GM12872 (cell line): Measurements from ENCODE around the gene VSIG8.

Experiments used
- TF ChIP-seq, protein P1 (sequence below): IDR thresholded peaks from 3 replicates; pipeline ENCODE4 v1.5.1; 2011; ENCODE audit warnings: low read depth, mild to moderate bottlenecking, low read length, moderate library complexity; ENCODE audit not compliant: insufficient read depth

VSIG8 gene

DNA sequence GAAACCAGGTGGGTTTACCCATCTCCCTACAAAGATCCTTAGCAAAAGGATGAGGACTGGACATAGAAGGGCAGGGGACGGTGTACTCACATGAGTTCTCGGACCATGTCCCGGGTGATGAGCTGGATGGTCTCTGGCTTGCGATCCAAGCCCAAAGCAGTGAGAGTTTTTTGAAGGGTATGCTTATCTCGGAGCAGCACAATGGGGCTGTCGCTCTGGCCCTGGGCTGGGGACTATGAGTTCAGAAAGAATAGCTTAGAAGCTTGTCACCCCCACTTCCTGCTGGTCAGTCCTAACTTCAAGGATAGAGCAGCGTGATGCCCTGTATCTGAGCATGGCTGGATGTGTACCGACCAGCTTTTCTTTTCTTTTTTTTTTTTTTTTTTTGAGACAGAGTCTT lies 27.9 kb upstream of the VSIG8 start:
- TF ChIP-seq, protein P1, sequence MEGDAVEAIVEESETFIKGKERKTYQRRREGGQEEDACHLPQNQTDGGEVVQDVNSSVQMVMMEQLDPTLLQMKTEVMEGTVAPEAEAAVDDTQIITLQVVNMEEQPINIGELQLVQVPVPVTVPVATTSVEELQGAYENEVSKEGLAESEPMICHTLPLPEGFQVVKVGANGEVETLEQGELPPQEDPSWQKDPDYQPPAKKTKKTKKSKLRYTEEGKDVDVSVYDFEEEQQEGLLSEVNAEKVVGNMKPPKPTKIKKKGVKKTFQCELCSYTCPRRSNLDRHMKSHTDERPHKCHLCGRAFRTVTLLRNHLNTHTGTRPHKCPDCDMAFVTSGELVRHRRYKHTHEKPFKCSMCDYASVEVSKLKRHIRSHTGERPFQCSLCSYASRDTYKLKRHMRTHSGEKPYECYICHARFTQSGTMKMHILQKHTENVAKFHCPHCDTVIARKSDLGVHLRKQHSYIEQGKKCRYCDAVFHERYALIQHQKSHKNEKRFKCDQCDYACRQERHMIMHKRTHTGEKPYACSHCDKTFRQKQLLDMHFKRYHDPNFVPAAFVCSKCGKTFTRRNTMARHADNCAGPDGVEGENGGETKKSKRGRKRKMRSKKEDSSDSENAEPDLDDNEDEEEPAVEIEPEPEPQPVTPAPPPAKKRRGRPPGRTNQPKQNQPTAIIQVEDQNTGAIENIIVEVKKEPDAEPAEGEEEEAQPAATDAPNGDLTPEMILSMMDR = no peak

DNA sequence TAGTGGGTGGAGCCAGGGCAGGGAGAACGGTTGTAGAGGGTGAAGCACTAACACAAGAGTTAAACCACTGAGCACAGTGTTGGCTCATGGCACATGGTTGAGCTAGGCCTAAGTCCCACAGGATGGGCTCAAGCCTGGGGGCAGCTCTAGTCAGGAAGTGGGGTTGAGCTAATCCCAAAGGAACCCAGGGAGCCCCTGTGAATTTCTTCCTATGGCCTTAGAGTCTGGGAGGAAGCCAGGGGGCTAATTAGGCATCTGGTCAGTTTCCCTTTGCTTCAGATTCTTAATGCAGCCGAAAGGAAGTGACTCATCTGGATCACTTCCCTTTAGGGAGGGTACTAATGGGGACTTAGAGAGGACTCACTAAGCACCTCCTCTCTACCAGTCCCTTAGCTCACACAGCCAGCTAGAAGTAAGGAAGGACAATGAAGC lies 27.4 kb upstream of the VSIG8 start:
- TF ChIP-seq, protein P1 = no peak

DNA sequence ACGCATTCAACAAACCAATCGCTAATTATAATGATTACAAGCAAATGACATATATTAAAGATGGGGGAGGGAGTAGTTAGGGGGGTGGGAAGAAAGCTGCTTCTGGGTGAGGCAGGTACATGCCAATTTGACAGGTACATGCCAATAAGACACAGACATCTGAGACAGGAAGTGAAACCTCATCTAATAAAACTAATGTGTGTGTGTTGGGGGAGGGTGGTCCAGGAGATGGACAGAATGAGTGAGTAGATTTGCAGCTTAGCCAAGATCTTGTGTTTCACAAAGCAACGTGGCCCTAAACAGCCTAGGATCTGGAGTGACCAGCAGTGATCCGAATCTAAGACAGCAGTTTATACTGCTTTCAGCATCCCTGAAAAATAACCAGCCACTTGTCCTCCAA lies 26.7 kb upstream of the VSIG8 start:
- TF ChIP-seq, protein P1 = no peak

DNA sequence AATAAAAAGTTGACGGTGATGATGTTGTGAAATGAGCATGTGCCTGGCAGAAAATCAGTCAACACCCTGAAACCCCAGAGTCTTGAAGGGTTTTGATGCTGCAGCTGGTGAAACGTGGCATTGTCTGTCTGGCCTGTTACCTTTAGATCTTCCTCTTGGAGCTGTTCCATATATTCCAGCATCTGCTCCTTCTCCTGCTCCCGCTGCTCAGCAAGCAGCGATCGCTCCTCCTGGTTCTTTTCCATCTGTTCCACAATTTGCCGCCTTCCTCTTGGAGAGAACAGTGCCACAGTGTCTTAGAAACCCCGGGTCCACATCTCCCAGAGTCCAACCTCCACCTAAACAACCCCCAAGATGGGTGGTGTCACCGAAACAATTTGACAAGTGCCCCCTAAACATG lies 21.8 kb upstream of the VSIG8 start:
- TF ChIP-seq, protein P1 = no peak

DNA sequence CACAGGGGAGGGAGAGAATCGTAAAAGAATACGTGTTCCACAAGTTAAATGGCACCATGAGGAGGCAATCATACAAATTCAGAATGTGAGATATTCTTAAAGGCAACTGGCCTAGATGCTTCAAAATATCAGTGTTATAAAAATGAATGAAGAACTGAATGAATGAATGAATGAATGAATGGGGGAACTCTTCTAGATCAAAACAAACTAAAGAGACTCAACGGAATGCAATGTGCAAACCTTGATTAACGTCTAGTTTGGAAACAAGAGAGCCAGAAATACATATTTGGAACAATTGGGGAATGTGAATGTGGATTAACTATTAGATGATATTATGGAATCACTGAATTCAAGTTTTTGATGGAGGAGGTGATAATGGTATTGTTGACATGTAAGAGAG lies 20.7 kb upstream of the VSIG8 start:
- TF ChIP-seq, protein P1 = no peak

DNA sequence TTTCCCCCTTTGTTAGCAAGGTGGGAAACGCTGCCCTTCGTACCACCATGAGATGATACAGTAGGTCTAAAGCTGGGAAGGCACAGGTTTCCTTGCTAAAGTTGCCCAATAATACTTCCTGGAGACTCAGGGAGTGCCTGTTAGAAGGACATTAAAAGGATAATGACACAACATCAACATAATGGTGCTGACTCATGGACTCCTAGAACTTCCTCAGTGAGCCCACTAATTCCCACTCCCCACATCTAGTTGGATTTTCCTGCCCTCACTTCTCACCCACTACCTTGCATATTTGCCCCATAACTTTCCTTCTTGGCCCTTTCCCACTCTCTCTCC lies 20.0 kb upstream of the VSIG8 start:
- TF ChIP-seq, protein P1 = no peak

DNA sequence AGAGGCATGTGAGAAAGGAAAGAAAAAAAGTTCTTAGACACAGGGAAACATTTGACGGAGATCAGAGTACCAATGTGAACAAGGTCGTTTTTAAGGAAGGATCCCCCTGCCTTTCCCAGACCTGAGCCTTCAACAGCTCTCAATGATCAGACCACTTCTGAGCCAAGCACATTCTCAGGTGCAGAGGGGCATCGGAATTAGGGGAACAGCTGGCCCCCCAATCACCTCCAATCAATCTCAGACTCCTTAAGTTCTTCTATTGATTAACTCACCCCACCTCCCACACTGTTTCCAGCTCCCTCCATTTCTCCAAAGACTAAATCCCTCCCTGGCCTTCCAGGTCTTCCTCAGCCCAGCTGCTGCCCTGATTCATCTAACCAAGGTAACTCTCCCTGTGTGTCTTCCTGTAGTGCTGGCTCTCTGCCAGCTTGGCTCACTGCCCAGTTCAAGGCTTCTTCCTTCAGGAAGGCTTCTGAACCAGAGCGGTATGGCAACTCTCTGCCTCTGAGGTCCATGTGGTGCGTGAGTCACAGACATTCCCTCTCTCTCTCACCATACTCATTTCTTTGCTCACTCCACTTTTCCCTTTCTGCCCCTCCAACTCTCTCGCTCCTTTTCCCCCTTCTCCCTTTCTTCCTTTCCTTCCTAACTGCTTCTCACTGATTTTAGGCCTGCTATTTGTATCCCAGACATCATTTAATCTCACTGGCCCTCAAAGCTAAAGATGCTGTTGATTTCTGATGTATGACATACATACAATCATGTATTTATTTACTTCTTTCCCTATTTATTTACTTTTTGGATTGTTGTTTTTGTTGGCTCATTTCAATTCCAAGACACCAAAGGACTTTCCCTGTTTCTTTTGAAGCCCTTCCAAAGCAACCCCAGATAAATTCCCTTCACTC lies 19.4 kb upstream of the VSIG8 start:
- TF ChIP-seq, protein P1 = no peak
